Peyer's patch (tissue), 4 donors: ENCODE measurements around the gene PMPCA.

ENCODE experiments used
- CTCF ChIP-seq, 6 experiments: fragments of 450-650 bp in 4 of 6; fragments of 200-600 bp in 2 of 6; sonication (generic) in 1 of 6; IDR thresholded peaks; one replicate each; pipeline ENCODE4 v1.5.1; 2017 to 2019; ENCODE audit warnings: antibody characterized with exemption in 6 of 6, mild to moderate bottlenecking in 3 of 6, moderate library complexity in 1 of 6
- POLR2A ChIP-seq, 2 donors: fragments of 450-650 bp; IDR thresholded peaks; one replicate each; pipeline ENCODE4 v1.5.1; 2017; ENCODE audit warnings: antibody characterized with exemption in 2 of 2, mild to moderate bottlenecking in 2 of 2, moderate library complexity in 2 of 2

GRCh38 chr9:136412962-136413361 is 2.5 kb downstream of the PMPCA start:
- TF ChIP-seq CTCF (IDR thresholded peaks at IDR 0.05) (no peak), POLR2A (IDR thresholded peaks at IDR 0.05) (no peak)
